22Rv1 (cell line): ENCODE measurements around the gene TUBGCP2.

Experiments used
- H3K27ac ChIP-seq: fragments of 450-650 bp; 2 replicates; pipeline ENCODE4 v1.5.1; 2017
- ZFX ChIP-seq: fragments of 450-650 bp; IDR thresholded peaks from 2 replicates; pipeline ENCODE4 v1.6.1; 2017; ENCODE audit warnings: antibody characterized with exemption, borderline replicate concordance
- TF ChIP-seq, protein P1 (sequence below): fragments of 450-650 bp; IDR thresholded peaks from 2 replicates; pipeline ENCODE4 v1.5.1; 2017; ENCODE audit warnings: mild to moderate bottlenecking

Gene TUBGCP2

DNA sequence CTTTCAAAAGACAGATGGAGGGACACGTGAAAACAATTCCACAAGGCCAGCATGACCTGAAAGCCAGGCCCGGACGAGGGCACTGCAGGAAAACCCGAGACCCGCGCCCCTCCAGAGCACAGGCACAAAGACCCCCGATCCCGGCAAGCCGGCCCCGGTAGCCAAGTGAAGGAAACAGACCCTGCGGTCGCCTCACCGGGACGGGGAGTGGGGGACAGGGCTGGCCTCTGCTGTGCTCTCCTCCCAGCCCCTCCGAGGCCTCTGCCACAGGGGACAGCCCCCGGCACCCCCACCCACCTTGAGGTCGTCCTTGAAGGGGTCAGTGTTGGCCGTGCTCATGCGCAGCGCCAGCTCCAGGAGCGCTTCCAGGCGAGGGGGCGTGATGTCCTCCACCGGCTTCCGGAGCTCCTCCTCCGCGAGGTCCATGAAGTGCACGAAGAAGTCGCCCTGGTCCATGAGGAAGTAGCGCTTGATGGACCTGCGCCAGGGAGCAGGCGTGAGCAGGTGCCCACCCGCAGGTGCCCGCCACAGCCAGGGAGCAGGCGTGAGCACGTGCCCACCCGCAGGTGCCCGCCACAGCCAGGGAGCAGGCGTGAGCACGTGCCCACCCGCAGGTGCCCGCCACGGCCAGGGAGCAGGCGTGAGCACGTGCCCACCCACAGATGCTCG, 20.7 kb downstream of the TUBGCP2 start:
- H3K27ac ChIP-seq, result no peak overlapping the region
- no peak for TF ChIP-seq ZFX
- TF ChIP-seq, protein P1, sequence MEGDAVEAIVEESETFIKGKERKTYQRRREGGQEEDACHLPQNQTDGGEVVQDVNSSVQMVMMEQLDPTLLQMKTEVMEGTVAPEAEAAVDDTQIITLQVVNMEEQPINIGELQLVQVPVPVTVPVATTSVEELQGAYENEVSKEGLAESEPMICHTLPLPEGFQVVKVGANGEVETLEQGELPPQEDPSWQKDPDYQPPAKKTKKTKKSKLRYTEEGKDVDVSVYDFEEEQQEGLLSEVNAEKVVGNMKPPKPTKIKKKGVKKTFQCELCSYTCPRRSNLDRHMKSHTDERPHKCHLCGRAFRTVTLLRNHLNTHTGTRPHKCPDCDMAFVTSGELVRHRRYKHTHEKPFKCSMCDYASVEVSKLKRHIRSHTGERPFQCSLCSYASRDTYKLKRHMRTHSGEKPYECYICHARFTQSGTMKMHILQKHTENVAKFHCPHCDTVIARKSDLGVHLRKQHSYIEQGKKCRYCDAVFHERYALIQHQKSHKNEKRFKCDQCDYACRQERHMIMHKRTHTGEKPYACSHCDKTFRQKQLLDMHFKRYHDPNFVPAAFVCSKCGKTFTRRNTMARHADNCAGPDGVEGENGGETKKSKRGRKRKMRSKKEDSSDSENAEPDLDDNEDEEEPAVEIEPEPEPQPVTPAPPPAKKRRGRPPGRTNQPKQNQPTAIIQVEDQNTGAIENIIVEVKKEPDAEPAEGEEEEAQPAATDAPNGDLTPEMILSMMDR, result no peak

DNA sequence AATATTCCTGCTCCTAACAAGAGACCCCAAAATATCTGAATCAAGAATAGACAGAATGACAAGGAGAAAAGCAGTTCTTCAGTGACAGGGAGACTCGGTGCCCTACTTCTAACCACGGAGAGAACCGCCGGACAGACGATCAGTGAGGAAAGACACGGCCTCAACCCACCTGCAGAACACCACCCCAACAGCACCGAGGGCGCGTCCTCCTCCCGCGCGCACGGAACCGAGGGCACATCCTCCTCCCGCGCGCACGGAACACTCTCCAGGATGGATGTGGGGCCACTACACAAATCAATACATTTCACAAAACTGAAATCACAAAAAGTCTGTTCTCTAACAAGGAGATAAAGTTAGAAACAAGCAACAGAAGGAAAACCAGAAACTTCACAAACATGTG, 22.3 kb downstream of the TUBGCP2 start:
- TF ChIP-seq, protein P1, result no peak
- no peak for TF ChIP-seq ZFX
- no peak overlapping the region for H3K27ac ChIP-seq

GRCh38 chr10:133285217-133285616, 23.5 kb downstream of the TUBGCP2 start:
- H3K27ac ChIP-seq, result no peak overlapping the region
- no peak for TF ChIP-seq ZFX
- TF ChIP-seq, protein P1, result no peak

- TF ChIP-seq ZFX, result no peak
- TF ChIP-seq, protein P1, result no peak
- no peak overlapping the region for H3K27ac ChIP-seq
These were observed 24.7 kb downstream of the TUBGCP2 start for GRCh38 chr10:133283931-133284330.

DNA sequence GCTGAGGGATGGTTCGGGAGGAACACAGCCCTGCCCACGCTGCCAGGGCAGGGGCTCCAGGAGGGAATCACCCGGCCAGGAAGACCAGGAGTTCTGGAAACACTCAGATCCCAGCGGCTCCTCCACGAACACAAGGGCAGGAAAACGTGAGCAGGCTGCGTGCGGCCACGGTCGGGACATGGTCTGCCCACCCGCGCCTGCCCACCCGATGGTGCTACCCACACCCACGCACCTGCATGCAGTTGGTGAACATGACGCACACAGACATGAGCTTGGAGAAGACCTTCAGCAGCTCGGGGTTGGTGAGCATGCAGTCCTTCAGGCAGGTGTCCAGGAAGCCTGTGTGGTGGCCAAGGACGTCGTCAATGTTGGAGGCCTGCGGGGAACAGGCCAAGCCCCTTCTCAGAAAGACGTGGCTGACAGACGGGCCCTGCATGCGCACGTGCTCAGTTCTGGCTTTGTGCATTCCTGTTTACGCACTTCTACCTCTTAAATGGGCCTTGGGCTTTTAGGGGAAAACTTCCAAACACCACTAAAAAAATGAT, 25.8 kb downstream of the TUBGCP2 start:
- no peak for TF ChIP-seq ZFX
- TF ChIP-seq, protein P1, result no peak
- H3K27ac ChIP-seq, result no peak overlapping the region

- H3K27ac ChIP-seq, result no peak overlapping the region
These were observed 26.9 kb downstream of the TUBGCP2 start for GRCh38 chr10:133281628-133282372.

More at GRCh38 chr10:133281628-133282372, 26.9 kb downstream of the TUBGCP2 start:
- TF ChIP-seq, protein P1, result no peak
- TF ChIP-seq ZFX, result no peak
